HepG2 (cell line): ENCODE data around the gene RRAS2.

Experiments
- CTCF ChIP-seq: sonication (generic); formaldehyde crosslinking; IDR thresholded peaks from 2 replicates; pipeline ENCODE4 v1.5.0; 2020; ENCODE audit warnings: mild to moderate bottlenecking, missing genetic modification reagents, moderate library complexity
- HNRNPUL1 ChIP-seq: fragments of 200-400 bp; formaldehyde crosslinking; IDR thresholded peaks from 2 replicates; pipeline ENCODE4 v1.6.1; 2017; ENCODE audit warnings: low read depth, mild to moderate bottlenecking, low read length, moderate library complexity
- JUND ChIP-seq: sonication (generic); formaldehyde crosslinking; IDR thresholded peaks from 2 replicates; pipeline ENCODE4 v1.8.0; 2022; ENCODE audit warnings: mild to moderate bottlenecking, missing genetic modification reagents
- ZNF232 ChIP-seq: sonication (generic); formaldehyde crosslinking; IDR thresholded peaks from 2 replicates; pipeline ENCODE4 v1.4.0; 2020; ENCODE audit warnings: missing genetic modification reagents, borderline replicate concordance
- ZNF644 ChIP-seq: IDR thresholded peaks from 2 replicates; pipeline ENCODE4 v1.6.1; 2016; ENCODE audit warnings: low read depth

- TF ChIP-seq HNRNPUL1 (no peak), CTCF (CRISPR knock-in tag) (no peak), ZNF232 (CRISPR knock-in tag) (no peak), JUND (CRISPR knock-in tag) (no peak), ZNF644 (CRISPR knock-in tag) (no peak)
Measured at GRCh38 chr11:14253840-14254239, 105.1 kb downstream of the RRAS2 start.
